Fibroblast of the conjunctiva (primary cell): ENCODE data around the gene UBA3.
A peak's percentile ranks its signal among the peaks of the same experiment; 100 is the strongest.

ENCODE experiments used
- DNase-seq: peaks from one replicate; pipeline ENCODE4 v3.0.0-alpha.2; 2010; ENCODE audit warnings: low read depth

The UBA3 gene

GRCh38 chr3:69065318-69065964, 14.7 kb downstream of the UBA3 start:
- DNase-seq, result no peak

GRCh38 chr3:69063636-69064035, 16.5 kb downstream of the UBA3 start:
- DNase-seq, result no peak

- DNase-seq, result no peak
Measured at GRCh38 chr3:69059688-69060087, 20.5 kb downstream of the UBA3 start.

- no peak for DNase-seq
Measured at GRCh38 chr3:69058947-69059224, 21.3 kb downstream of the UBA3 start.

- no peak for DNase-seq
Measured at GRCh38 chr3:69058180-69058946, 21.8 kb downstream of the UBA3 start.

GRCh38 chr3:69052472-69052898, 27.7 kb downstream of the UBA3 start:
- DNase-seq, result no peak

- peak; percentile 99 for DNase-seq
Measured at GRCh38 chr3:69051756-69052471, 28.3 kb downstream of the UBA3 start, which contains the start of gene TMF1. Gene TMF1, minus strand, starts transcription at chr3:69052333. Its CDS starts 247 bp downstream, at chr3:69052086.

GRCh38 chr3:69048990-69049389, 31.2 kb downstream of the UBA3 start:
- no peak for DNase-seq

GRCh38 chr3:69044608-69045007, 35.6 kb downstream of the UBA3 start:
- no peak for DNase-seq

- no peak for DNase-seq
Measured at GRCh38 chr3:69033470-69033869, 46.7 kb downstream of the UBA3 start.

GRCh38 chr3:69032737-69033136, 47.4 kb downstream of the UBA3 start:
- no peak for DNase-seq

GRCh38 chr3:69032142-69032541, 48.0 kb downstream of the UBA3 start:
- no peak for DNase-seq

- no peak for DNase-seq
Measured at GRCh38 chr3:69031635-69032034, 48.5 kb downstream of the UBA3 start.

GRCh38 chr3:69020857-69021256, 59.3 kb downstream of the UBA3 start:
- DNase-seq, result no peak

GRCh38 chr3:69020424-69020823, 59.7 kb downstream of the UBA3 start:
- no peak for DNase-seq

- no peak for DNase-seq
Measured at GRCh38 chr3:69016901-69017300, 63.3 kb downstream of the UBA3 start.

- no peak for DNase-seq
Measured at GRCh38 chr3:69016102-69016501, 64.1 kb downstream of the UBA3 start.

GRCh38 chr3:69014022-69014580, 66.1 kb downstream of the UBA3 start:
- DNase-seq, result no peak

GRCh38 chr3:69013253-69014021, 66.7 kb downstream of the UBA3 start, which contains the start of gene EOGT:
Gene EOGT, minus strand, starts transcription at chr3:69013684. Its CDS starts 3,838 bp downstream, at chr3:69009846.
- peak; percentile 72 for DNase-seq

- DNase-seq, result no peak
Measured at GRCh38 chr3:69012800-69013252, 67.3 kb downstream of the UBA3 start.

- peak; percentile 51 for DNase-seq
Measured at GRCh38 chr3:69012100-69012799, 67.9 kb downstream of the UBA3 start.
